ENCODE measurements around the gene HSPA12B. TPM values are rescaled to one million over a fixed set of nuclear protein-coding genes. Genes with fewer than 3 reads are reported as not detected.

The HSPA12B gene
- total and polyA plus RNA-seq, 2 donors (not counting 3 experiments of a cell fraction or from before 2014, with no cell fraction given) = 3.7 to 6.6 TPM

- no peaks in the 10 kb centered on the region for H3K36me3 ChIP-seq (ENCODE audit: control insufficient read depth in 2 of 2, extremely low read depth in 1 of 2, insufficient read depth in 2 of 2, low read length in 2 of 2)
- dilution Hi-C loops (cut with MboI; ENCODE audit: extremely low pct_ligation_motif_present, low sequenced_read_pairs) (no loop called here), intact Hi-C loops (cut with micrococcal nuclease) (no loop called here)
- no peaks in the 10 kb centered on the region for H3K9me3 ChIP-seq (replicated peaks; ENCODE audit: control insufficient read depth, insufficient read depth, low read length)
- no peak overlapping the region for H2AFZ ChIP-seq (ENCODE audit: low read depth, low read length)
- H3K9me1 ChIP-seq (replicated peaks; ENCODE audit: control insufficient read depth, extremely low read depth, insufficient read depth, low read length) = no peaks in the 10 kb centered on the region
- TF ChIP-seq FOS (IDR thresholded peaks at IDR 0.05; ENCODE audit: borderline replicate concordance, insufficient read depth, low read length) = no peak
- TF ChIP-seq POLR2A (IDR thresholded peaks at IDR 0.05; ENCODE audit: low read depth, low read length) = no peak
- no peak for TF ChIP-seq JUN (IDR thresholded peaks at IDR 0.05; ENCODE audit: borderline replicate concordance, insufficient read depth, insufficient read length, low read depth)
- TF ChIP-seq EZH2 (IDR thresholded peaks at IDR 0.05; ENCODE audit: borderline replicate concordance, low read depth, low read length, severe bottlenecking) = no peak
- no peak for TF ChIP-seq POLR2AphosphoS5 (IDR thresholded peaks at IDR 0.05; ENCODE audit: insufficient read depth, low read depth, low read length)
- no peak for TF ChIP-seq MYC (IDR thresholded peaks at IDR 0.05; ENCODE audit: low read depth, low read length)
- TF ChIP-seq, protein P1, sequence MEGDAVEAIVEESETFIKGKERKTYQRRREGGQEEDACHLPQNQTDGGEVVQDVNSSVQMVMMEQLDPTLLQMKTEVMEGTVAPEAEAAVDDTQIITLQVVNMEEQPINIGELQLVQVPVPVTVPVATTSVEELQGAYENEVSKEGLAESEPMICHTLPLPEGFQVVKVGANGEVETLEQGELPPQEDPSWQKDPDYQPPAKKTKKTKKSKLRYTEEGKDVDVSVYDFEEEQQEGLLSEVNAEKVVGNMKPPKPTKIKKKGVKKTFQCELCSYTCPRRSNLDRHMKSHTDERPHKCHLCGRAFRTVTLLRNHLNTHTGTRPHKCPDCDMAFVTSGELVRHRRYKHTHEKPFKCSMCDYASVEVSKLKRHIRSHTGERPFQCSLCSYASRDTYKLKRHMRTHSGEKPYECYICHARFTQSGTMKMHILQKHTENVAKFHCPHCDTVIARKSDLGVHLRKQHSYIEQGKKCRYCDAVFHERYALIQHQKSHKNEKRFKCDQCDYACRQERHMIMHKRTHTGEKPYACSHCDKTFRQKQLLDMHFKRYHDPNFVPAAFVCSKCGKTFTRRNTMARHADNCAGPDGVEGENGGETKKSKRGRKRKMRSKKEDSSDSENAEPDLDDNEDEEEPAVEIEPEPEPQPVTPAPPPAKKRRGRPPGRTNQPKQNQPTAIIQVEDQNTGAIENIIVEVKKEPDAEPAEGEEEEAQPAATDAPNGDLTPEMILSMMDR (IDR thresholded peaks at IDR 0.05; ENCODE audit: extremely low read depth in 1 of 2, insufficient read depth in 1 of 2, low read depth in 1 of 2, low read length in 2 of 2) = no peak
- TF ChIP-seq GATA2 (IDR thresholded peaks at IDR 0.05; ENCODE audit: insufficient read depth, insufficient read length, low read depth, low read length) = no peak
- TF ChIP-seq, protein P2, sequence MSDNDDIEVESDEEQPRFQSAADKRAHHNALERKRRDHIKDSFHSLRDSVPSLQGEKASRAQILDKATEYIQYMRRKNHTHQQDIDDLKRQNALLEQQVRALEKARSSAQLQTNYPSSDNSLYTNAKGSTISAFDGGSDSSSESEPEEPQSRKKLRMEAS (IDR thresholded peaks at IDR 0.05; ENCODE audit: insufficient read depth, insufficient read length) = no peak
- H3K27ac ChIP-seq (ENCODE audit: insufficient read depth, low read depth, low read length) = no peak overlapping the region
- POLR2A ChIA-PET = no interaction called here
- H3K4me1 ChIP-seq (ENCODE audit: control insufficient read depth, extremely low read depth, insufficient read depth, low read length) = no peaks in the 10 kb centered on the region
- CTCF ChIA-PET = interaction anchor here (0.6 to 12.6 kb wide), 13 partner anchors 10 to 389 kb away, joined by 3 to 112 read pairs (median 4); partner anchors contain the start of genes ADAM33, ADISSP and CENPB
- FAIRE-seq = no peak
- BruUV-seq (replicated peaks) = no TSS peak
- no peak overlapping the region for H3K9ac ChIP-seq (replicated peaks; ENCODE audit: extremely low read depth, insufficient read depth, low read length)
- H3K4me2 ChIP-seq (ENCODE audit: insufficient read depth, low read length) = no peak overlapping the region
- H3K79me2 ChIP-seq (ENCODE audit: control insufficient read depth, insufficient read depth, low read length) = no peaks in the 10 kb centered on the region
- no peak for DNase-seq (ENCODE audit: low read depth, low spot score)
- no peaks in the 10 kb centered on the region for H3K27me3 ChIP-seq (ENCODE audit: control insufficient read depth in 2 of 2, insufficient read depth in 2 of 2, low read length in 2 of 2)
- no peaks in the 10 kb centered on the region for H4K20me1 ChIP-seq (replicated peaks; ENCODE audit: control insufficient read depth, extremely low read depth, insufficient read depth, low read length)
- H3K4me3 ChIP-seq (replicated peaks in 1 of 3; ENCODE audit: insufficient read depth in 1 of 3, low read depth in 1 of 3, low read length in 3 of 3) = no peak overlapping the region
Observed at GRCh38 chr20:3696745-3697587, 35.5 kb upstream of the HSPA12B start.
